Activated B cell treated with CpG ODN at 0.5 μM for 24 hours (primary cell): Measurements from ENCODE around the gene CSNK2A1. TPM values are rescaled to one million over a fixed set of nuclear protein-coding genes. Genes with fewer than 3 reads are reported as not detected.
"Not testable (repeated sequence)": the region's sequence is repeated elsewhere in the genome, so short reads cannot be mapped to it uniquely, and the experiment has no call there.

Source experiments
- ATAC-seq: fragments of 200-7000 bp; cut with Tn5 transposase; one replicate; pipeline ENCODE4 v1.10.0; 2021; ENCODE audit warnings: low read depth, mild to moderate bottlenecking, moderate library complexity
- CTCF ChIA-PET: fragments of 350-600 bp; sonication (Branson Sonifier 250); formaldehyde crosslinking; loops from one replicate; lab custom pipeline; 2021; ENCODE audit warnings: antibody characterized with exemption; lab: Charles Lee
- POLR2A ChIA-PET: fragments of 350-600 bp; sonication (Branson Sonifier 250); formaldehyde crosslinking; loops from one replicate; lab custom pipeline; 2021; ENCODE audit warnings: antibody characterized with exemption; lab: Charles Lee
- DNase-seq: peaks from one replicate; pipeline ENCODE4 v3.0.0; 2022
- H3K27ac Mint-ChIP-seq: one replicate; pipeline ENCODE4 v1.8.0; 2020; ENCODE audit warnings: mixed read lengths
- H3K27me3 Mint-ChIP-seq: one replicate; pipeline ENCODE4 v1.8.0; 2021; ENCODE audit warnings: mixed read lengths
- H3K36me3 Mint-ChIP-seq: one replicate; pipeline ENCODE4 v1.8.0; 2021; ENCODE audit warnings: low read depth, mixed read lengths
- H3K4me1 Mint-ChIP-seq: one replicate; pipeline ENCODE4 v1.8.0; 2021; ENCODE audit warnings: mixed read lengths
- H3K4me3 Mint-ChIP-seq: one replicate; pipeline ENCODE4 v1.8.0; 2020; ENCODE audit warnings: mild to moderate bottlenecking, mixed read lengths
- H3K9me3 Mint-ChIP-seq: one replicate; pipeline ENCODE4 v1.8.0; 2020; ENCODE audit warnings: mixed read lengths
- intact Hi-C: fragments of 100-400 bp; cut with micrococcal nuclease; formaldehyde crosslinking; loops from one replicate; pipeline ENCODE4 v1.15.1; 2024
- total RNA-seq: library from RNA; stranded (reverse); gene quantifications from 2 replicates; pipeline ENCODE4 v1.2.3, GENCODE V29; 2022
- TF ChIP-seq, protein P1 (sequence below): fragments of 200-600 bp; IDR thresholded peaks from one replicate; pipeline ENCODE4 v1.8.0; 2022; ENCODE audit warnings: antibody characterized with exemption, mild to moderate bottlenecking

The CSNK2A1 gene
- total RNA-seq, 1 donor from 2014 or later: 140 TPM

DNA sequence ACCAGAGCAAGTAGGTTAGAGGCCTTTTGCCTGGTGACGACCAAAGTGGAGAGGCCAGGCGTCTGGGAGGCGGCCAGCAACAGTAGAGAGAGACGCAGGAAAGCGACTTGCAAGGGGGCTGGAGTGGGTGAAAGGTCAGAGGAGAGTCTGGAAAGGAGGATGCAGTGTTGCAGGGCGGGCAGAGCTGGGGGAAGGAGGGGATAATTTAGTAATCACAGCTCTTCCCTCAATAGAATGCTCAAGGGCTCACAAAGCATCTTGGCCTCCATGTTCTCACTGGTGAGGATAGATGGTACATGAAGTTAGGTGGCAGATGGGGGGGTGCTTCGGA lies 41.3 kb upstream of the CSNK2A1 start:
- no peak overlapping the region for H3K4me3 Mint-ChIP-seq
- peaks cover 21% of the 10 kb centered on the region for H3K27me3 Mint-ChIP-seq
- peaks cover 5% of the 10 kb centered on the region for H3K4me1 Mint-ChIP-seq
- H3K36me3 Mint-ChIP-seq: no peaks in the 10 kb centered on the region
- CTCF ChIA-PET: no interaction called here
- TF ChIP-seq, protein P1, sequence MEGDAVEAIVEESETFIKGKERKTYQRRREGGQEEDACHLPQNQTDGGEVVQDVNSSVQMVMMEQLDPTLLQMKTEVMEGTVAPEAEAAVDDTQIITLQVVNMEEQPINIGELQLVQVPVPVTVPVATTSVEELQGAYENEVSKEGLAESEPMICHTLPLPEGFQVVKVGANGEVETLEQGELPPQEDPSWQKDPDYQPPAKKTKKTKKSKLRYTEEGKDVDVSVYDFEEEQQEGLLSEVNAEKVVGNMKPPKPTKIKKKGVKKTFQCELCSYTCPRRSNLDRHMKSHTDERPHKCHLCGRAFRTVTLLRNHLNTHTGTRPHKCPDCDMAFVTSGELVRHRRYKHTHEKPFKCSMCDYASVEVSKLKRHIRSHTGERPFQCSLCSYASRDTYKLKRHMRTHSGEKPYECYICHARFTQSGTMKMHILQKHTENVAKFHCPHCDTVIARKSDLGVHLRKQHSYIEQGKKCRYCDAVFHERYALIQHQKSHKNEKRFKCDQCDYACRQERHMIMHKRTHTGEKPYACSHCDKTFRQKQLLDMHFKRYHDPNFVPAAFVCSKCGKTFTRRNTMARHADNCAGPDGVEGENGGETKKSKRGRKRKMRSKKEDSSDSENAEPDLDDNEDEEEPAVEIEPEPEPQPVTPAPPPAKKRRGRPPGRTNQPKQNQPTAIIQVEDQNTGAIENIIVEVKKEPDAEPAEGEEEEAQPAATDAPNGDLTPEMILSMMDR: no peak
- H3K27ac Mint-ChIP-seq: no peak overlapping the region
- POLR2A ChIA-PET: no interaction called here
- ATAC-seq (no peak), DNase-seq (no peak)
- no peaks in the 10 kb centered on the region for H3K9me3 Mint-ChIP-seq
- intact Hi-C loops: no loop called here

DNA sequence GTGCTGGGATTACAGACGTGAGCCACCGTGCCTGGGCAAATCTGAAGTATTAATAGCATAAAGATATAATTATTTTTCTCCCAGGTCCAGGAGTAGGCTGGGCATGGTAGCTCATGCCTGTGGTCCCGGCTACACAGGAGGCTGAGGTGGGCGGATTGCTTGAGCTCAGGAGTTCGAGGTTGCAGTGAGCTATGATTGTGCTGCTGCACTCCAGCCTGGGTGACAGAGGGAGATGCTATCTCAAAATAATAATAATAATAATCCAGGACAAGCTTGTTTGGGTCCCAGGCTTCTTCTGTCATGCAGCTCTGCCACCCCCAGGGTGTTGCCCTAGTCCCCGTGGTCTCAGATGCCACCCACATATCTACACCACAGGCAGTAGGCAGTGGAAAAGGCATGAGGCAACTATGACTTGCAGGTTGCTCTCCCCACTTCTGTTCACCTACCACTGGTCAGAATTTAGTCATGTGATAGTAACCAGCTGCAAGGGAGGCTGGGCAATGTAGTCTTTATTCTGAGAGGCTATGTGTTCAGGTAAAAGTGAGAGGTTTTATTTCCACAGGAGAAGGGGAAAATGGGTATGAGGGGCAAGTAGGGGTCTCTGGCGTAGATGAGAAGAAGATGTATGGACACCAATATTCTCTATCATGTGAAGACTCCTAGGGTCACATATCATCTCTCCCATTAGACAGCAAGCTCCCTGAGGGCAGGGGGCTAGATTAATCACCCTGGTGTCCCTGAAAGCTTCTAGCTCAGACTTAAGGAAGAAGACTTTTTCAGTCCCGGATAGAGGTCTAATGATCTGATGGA lies 40.8 kb upstream of the CSNK2A1 start:
- intact Hi-C loops: no loop called here
- POLR2A ChIA-PET: no interaction called here
- no peaks in the 10 kb centered on the region for H3K36me3 Mint-ChIP-seq
- H3K4me1 Mint-ChIP-seq: peaks cover 4% of the 10 kb centered on the region
- TF ChIP-seq, protein P1: no peak
- H3K4me3 Mint-ChIP-seq: no peak overlapping the region
- DNase-seq: no peak
- CTCF ChIA-PET: no interaction called here
- peaks cover 21% of the 10 kb centered on the region for H3K27me3 Mint-ChIP-seq
- no peak for ATAC-seq
- H3K27ac Mint-ChIP-seq: no peak overlapping the region
- no peaks in the 10 kb centered on the region for H3K9me3 Mint-ChIP-seq

DNA sequence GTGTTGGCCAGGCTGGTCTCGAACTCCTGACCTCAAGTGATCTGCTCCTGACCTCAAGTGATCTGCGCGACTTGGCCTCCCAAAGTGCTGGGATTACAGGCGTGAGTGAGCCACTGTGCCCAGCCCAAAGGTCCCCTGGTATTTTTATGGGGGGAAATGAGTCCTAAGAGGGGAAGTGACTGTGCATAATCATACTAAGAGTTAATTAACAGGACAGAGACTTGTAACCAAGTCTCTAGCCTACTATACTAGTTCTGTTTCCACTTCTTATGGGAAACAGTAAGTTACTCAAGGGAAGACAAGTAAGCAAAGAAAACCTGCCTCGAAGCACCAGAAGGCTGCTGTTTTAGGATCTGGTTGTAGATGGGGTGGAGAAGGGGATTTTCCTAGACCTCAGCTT lies 38.6 kb upstream of the CSNK2A1 start:
- H3K27me3 Mint-ChIP-seq: peaks cover 21% of the 10 kb centered on the region
- CTCF ChIA-PET: no interaction called here
- no peaks in the 10 kb centered on the region for H3K4me1 Mint-ChIP-seq
- POLR2A ChIA-PET: no interaction called here
- H3K9me3 Mint-ChIP-seq: no peaks in the 10 kb centered on the region
- TF ChIP-seq, protein P1: no peak
- H3K4me3 Mint-ChIP-seq: no peak overlapping the region
- intact Hi-C loops: no loop called here
- H3K27ac Mint-ChIP-seq: no peak overlapping the region
- DNase-seq: no peak
- no peaks in the 10 kb centered on the region for H3K36me3 Mint-ChIP-seq
- ATAC-seq: no peak

DNA sequence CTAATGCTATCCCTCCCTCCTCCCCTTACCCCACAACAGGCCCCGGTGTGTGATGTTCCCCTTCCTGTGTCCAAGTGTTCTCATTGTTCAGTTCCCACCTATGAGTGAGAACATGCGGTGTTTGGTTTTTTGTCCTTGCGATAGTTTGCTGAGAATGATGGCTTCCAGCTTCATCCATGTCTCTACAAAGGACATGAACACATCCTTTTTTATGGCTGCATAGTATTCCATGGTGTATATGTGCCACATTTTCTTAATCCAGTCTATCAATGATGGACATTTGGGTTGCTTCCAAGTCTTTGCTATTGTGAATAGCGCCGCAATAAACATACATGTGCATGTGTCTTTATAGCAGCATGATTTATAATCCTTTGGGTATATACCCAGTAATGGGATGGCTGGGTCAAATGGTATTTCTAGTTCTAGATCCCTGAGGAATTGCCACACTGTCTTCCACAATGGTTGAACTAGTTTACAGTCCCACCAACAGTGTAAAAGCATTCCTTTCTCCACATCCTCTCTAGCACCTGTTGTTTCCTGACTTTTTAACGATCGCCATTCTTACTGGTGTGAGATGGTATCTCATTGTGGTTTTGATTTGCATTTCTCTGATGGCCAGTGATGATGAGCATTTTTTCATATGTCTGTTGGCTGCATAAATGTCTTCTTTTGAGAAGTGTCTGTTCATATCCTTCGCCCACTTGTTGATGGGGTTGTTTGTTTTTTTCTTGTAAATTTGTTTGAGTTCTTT lies 35.5 kb upstream of the CSNK2A1 start:
- H3K9me3 Mint-ChIP-seq, H3K4me3 Mint-ChIP-seq, CTCF ChIA-PET, H3K4me1 Mint-ChIP-seq, H3K27ac Mint-ChIP-seq, POLR2A ChIA-PET, ATAC-seq, intact Hi-C loops, H3K36me3 Mint-ChIP-seq, DNase-seq: not testable (repeated sequence)
- H3K27me3 Mint-ChIP-seq: peaks cover 13% of the 10 kb centered on the region

DNA sequence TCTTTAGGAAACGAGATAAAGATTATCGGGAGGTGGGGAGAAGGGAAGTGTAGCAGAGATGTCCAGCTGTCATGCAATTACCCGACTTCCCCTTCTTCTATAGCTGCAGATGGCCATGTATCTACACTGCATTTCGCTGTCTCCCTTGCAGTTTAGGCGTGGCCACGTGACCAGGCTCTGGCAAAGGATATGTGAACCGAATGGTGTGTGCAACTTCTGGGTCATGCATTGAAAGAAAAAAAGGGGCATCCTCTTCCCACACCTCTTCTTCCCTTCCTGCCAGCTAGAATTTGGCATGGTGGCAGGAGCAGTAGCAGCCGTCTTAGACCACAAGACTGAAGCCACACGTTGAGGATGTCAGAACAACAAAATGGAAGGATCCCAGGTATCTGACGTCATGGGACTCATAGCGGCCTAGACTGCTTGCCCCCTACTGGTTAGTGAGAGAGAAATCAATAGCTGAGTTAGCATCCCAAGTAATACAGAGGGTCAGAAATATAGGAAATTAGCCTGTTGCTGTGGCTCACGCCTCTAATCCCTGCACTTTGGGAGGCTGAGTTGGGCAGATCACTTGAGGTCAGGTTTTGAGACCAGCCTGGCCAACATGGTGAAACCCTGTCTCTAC lies 33.7 kb upstream of the CSNK2A1 start:
- intact Hi-C loops: no loop called here
- ChIA-PET CTCF (no interaction called here), POLR2A (no interaction called here)
- Mint-ChIP-seq H3K4me1 (no peaks in the 10 kb centered on the region), H3K27ac (no peak overlapping the region), H3K36me3 (no peaks in the 10 kb centered on the region), H3K9me3 (no peaks in the 10 kb centered on the region), H3K4me3 (no peak overlapping the region), H3K27me3 (peaks cover 24% of the 10 kb centered on the region)
- DNase-seq (no peak), ATAC-seq (no peak)
- TF ChIP-seq, protein P1: no peak
